HG02610 (cell line): ENCODE data around the gene DNASE1L3.
A peak's percentile ranks its signal among the peaks of the same experiment; 100 is the strongest.
"Not testable (repeated sequence)": the region's sequence is repeated elsewhere in the genome, so short reads cannot be mapped to it uniquely, and the experiment has no call there.

Source experiments
- ATAC-seq: cut with Tn5 transposase; IDR thresholded peaks from one replicate; pipeline ENCODE4 v1.9.1; 2021; ENCODE audit warnings: mild to moderate bottlenecking, moderate library complexity; ENCODE audit not compliant: unreplicated experiment

Gene DNASE1L3

GRCh38 chr3:58236527-58237237, 25.9 kb upstream of the DNASE1L3 start:
- no peak for ATAC-seq

- no peak for ATAC-seq
Observed at GRCh38 chr3:58235970-58236369, 25.2 kb upstream of the DNASE1L3 start.

DNA sequence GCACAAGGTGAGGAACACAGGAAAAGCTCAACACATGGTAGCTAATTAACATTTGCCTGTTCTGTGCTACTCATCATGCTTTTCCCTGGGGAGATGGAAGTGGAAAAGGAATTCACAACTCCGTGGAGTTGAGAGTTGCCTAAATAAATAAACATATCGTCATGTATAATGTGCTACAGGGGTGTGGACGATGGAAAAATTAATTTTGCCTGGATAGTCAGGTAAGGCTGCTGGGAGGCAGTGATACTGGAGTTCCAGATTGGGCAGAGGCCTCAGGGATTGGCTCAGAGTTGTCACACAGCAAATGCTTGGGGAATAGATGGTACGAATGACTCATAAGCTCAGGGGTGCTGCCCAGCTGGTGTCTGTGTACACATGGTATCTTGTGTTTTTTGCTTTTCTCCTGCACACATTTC, 23.8 kb upstream of the DNASE1L3 start:
- no peak for ATAC-seq

DNA sequence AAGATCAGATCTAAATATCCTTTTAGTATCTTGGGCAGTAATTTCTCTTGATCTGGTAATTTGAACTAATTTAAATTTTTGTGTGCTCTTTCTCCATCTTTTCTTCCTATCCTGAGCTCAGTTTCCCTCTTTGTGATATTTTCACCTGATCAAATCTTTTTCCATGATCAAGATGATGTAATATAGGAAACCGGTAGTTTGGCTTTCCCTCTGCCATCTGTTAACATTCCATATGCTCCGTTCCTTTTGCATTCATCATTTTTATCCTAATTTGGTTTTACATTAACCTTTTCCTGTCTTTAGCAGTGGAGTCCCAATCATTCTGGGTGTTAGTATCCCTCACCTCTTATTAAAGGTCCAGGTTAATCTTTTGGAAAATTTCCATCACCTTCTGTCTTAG, 20.9 kb upstream of the DNASE1L3 start:
- ATAC-seq: no peak

DNA sequence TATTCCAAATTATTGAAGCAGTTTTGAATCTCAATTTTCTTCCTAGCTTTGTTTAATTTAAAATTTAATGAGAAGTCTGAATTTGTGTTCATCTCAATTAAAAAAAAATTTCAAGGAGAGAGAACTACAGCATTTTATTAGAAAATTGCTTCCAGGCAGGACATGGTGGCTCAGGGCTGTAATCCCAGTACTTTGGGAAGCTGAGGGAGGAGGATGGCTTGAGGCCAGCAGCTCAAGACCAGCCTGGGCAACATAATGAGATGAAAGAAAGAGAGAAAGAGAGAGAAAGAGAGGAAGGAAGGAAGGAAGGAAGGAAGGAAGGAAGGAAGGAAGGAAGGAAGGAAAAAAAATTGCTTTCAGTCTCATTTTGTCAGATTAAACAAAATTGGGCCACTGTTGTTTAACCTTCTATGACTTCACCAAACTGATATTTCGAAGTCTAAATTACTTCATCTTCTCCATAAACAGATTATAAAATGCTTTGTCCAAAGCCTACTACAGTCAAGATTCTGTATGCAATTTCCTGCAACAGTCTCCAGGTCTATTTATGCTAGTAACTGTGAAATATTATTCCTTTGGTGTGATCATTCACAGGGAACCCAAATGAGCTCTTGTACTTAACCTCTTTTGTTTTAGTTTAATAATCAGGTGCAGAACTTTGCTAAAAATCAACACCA, 20.2 kb upstream of the DNASE1L3 start:
- no peak for ATAC-seq

DNA sequence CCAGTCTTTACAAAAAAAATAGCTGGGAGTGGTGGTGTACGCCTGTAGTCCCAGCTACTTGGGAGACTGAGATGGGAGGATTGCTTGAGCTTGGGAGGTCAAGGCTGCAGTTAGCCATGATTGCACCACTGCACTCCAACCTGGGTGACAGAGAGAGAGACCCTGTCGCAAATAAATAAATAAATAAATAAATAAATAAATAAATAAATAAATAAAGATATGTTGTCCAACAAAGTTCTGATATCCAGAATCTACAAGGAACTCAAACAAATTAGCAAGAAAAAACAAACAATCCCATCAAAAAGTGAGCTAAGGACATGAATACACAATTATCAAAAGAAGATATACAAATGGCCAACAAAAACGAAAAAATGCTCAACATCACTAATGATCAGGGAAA, 17.2 kb upstream of the DNASE1L3 start:
- ATAC-seq: not testable (repeated sequence)

DNA sequence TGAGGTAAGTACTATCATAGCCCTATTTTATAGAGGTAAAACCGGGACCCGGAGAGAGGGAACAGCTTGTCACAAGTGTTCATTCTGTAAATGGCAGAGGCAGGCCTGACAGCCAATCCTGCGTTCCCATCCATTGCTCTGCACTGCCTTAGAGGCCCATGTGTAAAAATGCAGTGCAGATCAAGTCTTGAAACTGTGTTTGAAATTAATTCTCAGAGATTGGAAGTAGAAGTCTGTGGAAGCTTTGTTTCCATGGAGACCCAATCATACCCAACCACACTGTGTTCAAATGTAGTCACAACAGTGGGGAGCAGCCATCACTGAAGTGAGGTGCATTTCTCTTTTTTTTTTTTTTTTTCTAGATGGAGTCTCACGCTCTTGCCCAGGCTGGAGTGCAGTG, 13.1 kb upstream of the DNASE1L3 start:
- no peak for ATAC-seq

DNA sequence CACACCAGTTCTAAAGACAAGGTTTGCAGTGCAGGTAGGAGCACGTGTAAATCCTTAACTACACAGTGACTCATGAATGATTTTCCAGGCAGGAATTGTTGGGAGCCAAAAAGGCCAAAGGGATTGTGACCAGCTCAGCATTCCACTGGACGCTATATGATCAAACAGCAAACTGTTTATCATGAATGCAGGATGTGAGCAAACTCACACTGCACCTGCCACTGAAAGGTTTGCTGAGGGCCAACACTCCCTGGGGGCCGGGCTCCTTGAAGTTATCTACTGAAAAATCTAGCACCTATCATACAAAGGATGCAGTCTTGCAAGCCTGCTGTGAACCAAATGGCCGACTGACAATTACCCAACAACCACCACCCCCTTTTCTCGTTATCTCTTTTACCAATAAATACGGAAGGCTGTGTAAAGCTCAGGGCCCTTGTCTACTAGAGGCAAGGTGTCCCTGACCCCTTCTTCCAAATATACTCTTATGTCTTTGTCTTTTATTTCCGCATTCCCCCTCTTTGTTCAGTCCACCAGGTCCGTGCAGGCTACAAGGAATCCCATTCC, 11.5 kb upstream of the DNASE1L3 start:
- no peak for ATAC-seq

DNA sequence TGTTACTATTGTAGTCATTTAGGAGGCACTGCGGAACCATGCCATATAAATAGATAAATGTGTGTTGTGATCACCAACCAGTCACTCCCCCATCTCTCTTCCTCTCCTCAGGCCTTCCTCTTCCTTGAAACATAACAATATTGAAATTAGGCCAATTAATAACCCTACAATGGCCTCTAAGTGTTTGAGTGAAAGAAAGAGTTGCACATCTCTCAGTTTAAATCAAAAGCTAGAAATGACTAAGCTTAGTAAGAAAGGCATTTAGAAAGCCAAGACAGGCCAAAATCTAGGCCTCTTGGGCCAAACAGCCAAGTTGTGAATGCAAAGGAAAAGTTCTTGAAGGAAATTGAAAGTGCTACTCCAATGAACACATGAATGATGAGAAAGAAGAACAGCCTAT, 8.1 kb upstream of the DNASE1L3 start:
- ATAC-seq: peak; percentile 28

DNA sequence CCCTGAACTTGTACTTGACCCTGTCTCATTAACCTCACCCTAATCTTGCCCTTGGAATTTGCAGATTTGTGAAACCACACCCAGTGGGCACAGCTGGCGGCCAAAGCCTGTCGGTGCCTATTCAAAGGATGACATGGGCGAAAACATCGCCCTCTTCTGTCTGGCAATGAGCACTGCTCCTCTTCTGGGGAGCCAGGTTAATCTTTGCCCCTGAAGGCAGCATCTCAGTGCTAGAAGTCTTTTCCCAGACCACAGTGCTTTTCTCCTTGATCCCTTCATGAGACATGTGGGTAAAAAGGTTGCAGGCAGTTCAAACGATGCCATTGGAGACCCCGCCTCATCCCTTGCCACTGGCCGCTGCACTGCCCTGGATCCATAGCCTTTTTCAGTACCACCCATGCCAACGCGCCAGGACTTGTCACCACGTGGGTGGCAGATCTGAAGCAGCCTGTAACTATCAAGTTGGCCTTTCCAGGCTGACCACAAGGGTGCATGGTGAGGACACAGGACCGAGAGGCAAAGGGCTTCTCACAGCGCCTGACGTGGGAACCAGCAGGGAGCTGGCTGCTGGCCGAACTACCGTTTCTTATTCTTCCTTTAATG, 6.5 kb upstream of the DNASE1L3 start:
- ATAC-seq: no peak

DNA sequence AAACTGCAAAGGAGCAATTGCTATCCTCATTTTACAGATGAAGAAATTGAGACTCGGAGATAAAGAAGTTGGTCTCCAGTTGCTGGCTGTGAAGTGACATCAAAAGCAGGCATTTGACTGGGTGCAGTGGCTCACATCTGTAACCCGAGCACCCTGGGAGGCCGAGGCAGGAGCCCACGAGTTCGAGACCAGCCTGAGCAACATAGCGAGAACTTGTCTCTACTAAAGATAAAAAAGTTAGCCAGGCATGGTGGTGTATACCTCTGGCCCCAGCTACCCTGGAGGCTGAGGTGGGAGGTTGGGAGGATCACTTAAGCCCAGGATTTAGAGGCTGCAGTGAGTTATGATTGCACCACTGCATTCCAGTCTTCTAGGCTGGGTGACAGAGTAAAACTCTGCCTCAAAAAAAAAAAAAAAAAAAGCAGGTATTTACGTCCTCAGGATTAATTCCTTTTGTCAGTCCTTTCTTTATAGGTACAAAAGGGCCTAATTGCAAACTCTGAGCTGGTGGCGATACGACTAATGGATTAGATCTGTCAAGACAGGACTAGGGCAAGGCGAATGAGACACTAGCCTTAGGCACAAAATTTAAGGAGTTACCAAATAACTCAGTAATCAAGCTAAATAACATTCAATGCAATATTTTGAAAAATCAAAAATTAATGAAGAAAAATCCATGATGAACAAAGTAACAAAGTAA, 5.9 kb upstream of the DNASE1L3 start:
- ATAC-seq: no peak

DNA sequence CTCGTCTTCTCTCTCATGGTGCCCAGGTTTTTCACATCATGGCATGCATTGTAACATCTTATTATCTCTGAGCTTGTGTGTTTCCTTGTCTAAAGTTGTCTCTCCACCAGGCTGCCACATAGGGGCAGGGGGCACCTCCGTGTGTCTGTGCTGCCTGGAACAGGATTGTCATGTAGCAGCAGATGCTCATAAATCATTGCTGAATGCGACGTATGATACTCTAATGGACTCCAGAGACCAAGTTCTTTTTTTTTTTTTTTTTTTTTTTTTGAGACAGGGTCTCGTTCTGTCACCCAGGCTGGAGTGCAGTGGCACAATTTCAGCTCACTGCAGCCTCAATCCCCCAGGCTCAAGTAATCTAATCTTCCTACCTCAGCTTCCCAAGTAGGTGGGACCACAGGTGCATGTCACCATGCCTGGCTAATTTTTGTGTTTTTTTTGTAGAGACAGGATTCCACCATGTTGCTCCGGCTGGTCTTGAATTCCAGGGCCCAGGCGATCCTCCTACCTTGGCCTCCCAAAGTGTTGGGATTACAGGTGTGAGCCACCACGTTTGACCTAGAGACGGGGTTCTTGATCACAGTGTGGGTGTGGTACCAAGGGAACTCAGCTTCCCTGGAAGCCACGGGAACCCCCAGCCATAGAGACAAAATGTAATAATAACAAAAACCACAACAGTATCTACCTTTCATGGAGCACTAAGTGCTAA, 4.7 kb upstream of the DNASE1L3 start:
- no peak for ATAC-seq

GRCh38 chr3:58214484-58215316, 3.9 kb upstream of the DNASE1L3 start:
- peak; percentile 85 for ATAC-seq

- ATAC-seq: no peak
Observed at GRCh38 chr3:58209933-58210332, 839 bp downstream of the DNASE1L3 start.

GRCh38 chr3:58207954-58208353, 2.8 kb downstream of the DNASE1L3 start:
- ATAC-seq: no peak

GRCh38 chr3:58206406-58207011, 4.3 kb downstream of the DNASE1L3 start:
- peak; percentile 50 for ATAC-seq

- ATAC-seq: no peak
Observed at GRCh38 chr3:58205981-58206380, 4.8 kb downstream of the DNASE1L3 start.

- no peak for ATAC-seq
Observed at GRCh38 chr3:58204720-58205119, 6.1 kb downstream of the DNASE1L3 start.

DNA sequence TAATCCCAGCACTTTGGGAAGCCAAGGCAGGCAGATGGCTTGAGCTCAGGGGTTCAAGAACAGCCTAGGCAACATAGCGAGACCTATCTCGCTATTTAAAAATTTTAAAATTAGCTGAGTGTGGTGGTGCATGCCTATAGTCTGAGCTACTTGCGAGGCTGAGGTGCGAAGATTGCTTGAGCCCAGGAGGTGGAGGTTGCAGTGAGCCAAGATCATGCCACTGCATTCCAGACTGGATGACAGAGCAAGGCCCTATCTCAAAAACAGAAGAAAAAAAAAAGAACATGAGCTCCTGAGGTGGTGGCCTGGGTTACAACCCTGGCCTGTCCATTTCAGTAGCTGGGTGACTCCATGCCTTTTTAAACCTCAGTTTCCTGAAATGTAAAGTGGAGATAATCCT, 7.2 kb downstream of the DNASE1L3 start:
- ATAC-seq: no peak
